ENCODE results near the gene UNK.

UNK gene

GRCh38 chr17:75822119-75822799, 37.7 kb downstream of the UNK start:
- DNase-seq: peak; percentile 70

- DNase-seq: no peak
Measured at GRCh38 chr17:75822800-75823166, 38.2 kb downstream of the UNK start.

GRCh38 chr17:75823257-75824041, 38.8 kb downstream of the UNK start:
- DNase-seq: no peak

GRCh38 chr17:75824050-75824552, 39.5 kb downstream of the UNK start:
- no peak for DNase-seq

GRCh38 chr17:75824666-75825065, 40.1 kb downstream of the UNK start:
- DNase-seq: no peak

- no peak for DNase-seq
Measured at GRCh38 chr17:75825149-75825552, 40.5 kb downstream of the UNK start.

GRCh38 chr17:75825748-75826370, 41.3 kb downstream of the UNK start:
- no peak for DNase-seq

GRCh38 chr17:75826561-75827307, 42.1 kb downstream of the UNK start:
- DNase-seq: no peak

- no peak for DNase-seq
Measured at GRCh38 chr17:75827308-75828075, 42.9 kb downstream of the UNK start.

- no peak for DNase-seq
Measured at GRCh38 chr17:75828076-75828400, 43.4 kb downstream of the UNK start.

GRCh38 chr17:75828741-75829140, 44.1 kb downstream of the UNK start:
- no peak for DNase-seq

GRCh38 chr17:75829747-75830146, 45.1 kb downstream of the UNK start:
- DNase-seq: no peak

- DNase-seq: no peak
Measured at GRCh38 chr17:75830164-75831031, 45.8 kb downstream of the UNK start.

GRCh38 chr17:75831032-75831571, 46.5 kb downstream of the UNK start:
- DNase-seq: no peak

GRCh38 chr17:75832164-75832651, 47.6 kb downstream of the UNK start:
- DNase-seq: no peak

GRCh38 chr17:75832652-75833400, 48.2 kb downstream of the UNK start:
- DNase-seq: no peak

- no peak for DNase-seq
Measured at GRCh38 chr17:75834279-75834920, 49.8 kb downstream of the UNK start.

- no peak for DNase-seq
Measured at GRCh38 chr17:75834928-75835653, 50.5 kb downstream of the UNK start.

GRCh38 chr17:75835654-75835987, 51.0 kb downstream of the UNK start:
- peak; percentile 31 for DNase-seq
